HL-60/S4 (cell line): ENCODE data around the gene ZNF215.
"Not testable (repeated sequence)": the region's sequence is repeated elsewhere in the genome, so short reads cannot be mapped to it uniquely, and the experiment has no call there.

Experiments used
- in situ Hi-C: fragments of 300-500 bp; cut with MboI; formaldehyde crosslinking; loops from 2 replicates; pipeline ENCODE4 v1.14.3; 2022; ENCODE audit warnings: low sequenced_read_pairs

The ZNF215 gene

GRCh38 chr11:6932145-6932544, 5.9 kb downstream of the ZNF215 start:
- in situ Hi-C loops, result no loop called here

DNA sequence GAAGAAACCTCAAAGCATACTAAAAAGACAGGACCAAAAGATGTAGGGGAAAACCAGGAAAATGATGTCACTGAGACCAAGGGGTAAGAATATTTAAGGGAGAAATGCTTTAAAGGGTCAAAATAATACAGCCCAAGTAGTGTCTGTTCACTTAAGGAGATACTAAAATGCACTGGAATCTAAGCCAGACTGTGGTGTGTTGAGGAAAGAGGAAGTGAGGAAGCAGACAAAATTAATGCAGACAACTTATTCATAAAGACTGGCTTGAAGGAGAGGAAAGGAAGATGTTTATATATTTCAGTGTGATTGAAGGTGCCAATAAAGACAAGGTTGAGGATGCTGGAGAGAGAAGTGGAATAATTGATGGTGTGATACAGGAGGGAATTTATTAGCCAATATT, 15.7 kb downstream of the ZNF215 start:
- in situ Hi-C loops, result no loop called here

DNA sequence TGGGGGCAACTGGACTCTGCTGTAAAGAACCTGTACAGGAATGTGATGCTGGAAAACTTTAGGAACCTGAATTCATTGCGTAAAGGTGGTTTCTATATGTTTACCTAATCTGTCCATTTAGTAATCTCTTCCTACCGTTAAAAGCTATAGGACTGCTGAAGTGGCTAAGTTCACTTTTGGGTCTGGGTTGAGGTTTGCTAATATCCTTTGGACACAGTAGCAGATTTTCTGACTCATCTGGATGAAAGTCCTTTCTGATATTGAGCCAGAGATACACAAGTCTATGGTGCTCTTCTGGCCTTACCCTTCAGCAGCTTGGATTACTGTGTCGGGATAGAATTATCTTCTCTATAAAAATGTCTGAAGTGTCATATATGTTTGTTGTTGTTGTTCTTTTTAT, 16.9 kb downstream of the ZNF215 start:
- in situ Hi-C loops, result no loop called here

DNA sequence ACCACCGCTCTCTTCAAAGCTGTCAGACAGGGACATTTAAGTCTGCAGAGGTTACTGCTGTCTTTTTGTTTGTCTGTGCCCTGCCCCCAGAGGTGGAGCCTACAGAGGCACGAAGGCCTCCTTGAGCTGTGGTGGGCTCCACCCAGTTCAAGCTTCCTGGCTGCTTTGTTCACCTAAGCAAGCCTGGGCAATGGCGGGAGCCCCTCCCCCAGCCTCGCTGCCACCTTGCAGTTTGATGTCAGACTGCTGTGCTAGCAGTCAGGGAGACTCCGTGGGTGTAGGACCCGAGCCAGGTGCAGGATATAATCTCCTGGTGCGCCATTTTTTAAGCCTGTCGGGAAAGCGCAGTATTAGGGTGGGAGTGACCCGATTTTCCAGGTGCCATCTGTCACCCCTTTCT, 28.0 kb downstream of the ZNF215 start:
- in situ Hi-C loops, result not testable (repeated sequence)

DNA sequence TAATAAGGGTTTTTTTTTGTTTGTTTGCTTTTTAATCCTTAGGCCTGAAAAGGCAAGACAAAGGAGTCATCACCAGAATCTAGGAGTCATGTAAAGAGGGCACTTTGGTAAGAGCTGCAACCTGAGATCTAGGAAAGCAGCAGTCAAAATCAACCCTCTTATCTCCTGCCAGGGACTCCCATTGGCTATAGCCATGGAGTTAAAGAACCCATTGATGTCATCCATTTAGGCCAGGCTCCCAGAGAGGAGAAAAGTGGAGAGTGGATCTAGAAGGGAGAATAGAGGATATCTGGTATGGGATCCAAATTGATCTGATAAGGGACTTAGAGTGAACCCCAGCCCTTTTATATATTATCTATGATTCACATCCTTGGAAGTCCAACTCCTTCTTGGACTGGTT, 35.9 kb downstream of the ZNF215 start:
- in situ Hi-C loops, result no loop called here

DNA sequence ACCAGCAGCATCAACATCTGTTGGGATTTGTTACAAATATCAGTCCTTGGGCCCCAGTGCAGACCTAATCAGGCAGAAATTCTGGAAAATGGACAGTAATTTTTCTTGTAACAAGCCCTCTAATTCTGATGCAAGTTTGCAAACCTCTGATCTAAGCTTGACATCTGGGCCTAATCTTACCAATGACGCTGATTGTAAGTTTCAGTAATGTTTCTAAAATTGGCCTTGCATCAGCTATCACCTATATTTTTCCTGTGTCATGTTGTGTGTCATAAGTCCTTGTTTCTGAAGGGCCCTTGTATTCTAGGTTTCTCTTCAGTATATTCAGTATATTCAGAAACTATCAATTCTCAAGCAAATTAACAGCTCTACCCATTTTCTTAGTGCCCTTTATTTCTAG, 36.4 kb downstream of the ZNF215 start:
- in situ Hi-C loops, result no loop called here

- in situ Hi-C loops, result no loop called here
Measured at GRCh38 chr11:6968816-6969215, 42.6 kb downstream of the ZNF215 start.

DNA sequence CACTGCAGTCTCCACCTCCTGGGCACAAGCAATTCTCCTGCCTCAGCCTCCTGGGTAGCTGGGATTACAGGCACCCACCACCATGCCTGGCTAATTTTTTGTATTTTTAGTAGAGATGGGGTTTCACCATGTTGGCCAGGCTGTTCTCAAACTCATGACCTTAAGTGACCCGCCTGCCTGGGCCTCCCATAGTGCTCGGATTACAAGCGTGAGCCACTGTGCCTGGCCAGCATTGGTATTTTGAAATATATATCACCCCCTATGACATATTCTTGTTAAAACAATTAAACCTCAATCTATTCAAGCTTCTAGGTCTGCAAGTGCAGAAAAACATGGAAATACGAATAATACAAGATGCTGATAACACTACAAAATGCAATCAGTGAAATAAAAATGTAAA, 43.6 kb downstream of the ZNF215 start:
- in situ Hi-C loops, result not testable (repeated sequence)

GRCh38 chr11:6979365-6979764, 53.1 kb downstream of the ZNF215 start:
- in situ Hi-C loops, result no loop called here

DNA sequence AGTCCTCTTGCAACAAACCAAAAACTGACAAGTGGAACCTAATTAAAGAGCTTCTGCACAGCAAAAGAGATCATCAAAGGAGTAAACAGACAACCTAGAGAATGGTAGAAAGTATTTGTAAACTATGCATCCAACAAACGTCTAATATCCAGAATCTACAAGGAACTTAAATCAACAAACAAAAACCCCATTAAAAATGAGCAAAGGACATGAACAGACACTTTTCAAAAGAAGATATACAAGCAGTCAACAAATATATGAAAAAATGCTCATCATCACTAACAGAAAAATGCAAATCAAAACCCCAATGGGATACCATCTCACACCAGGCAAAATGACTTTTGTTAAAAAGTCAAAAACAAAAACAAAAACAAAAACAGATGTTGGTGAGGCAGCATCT, 60.3 kb downstream of the ZNF215 start:
- in situ Hi-C loops, result no loop called here

DNA sequence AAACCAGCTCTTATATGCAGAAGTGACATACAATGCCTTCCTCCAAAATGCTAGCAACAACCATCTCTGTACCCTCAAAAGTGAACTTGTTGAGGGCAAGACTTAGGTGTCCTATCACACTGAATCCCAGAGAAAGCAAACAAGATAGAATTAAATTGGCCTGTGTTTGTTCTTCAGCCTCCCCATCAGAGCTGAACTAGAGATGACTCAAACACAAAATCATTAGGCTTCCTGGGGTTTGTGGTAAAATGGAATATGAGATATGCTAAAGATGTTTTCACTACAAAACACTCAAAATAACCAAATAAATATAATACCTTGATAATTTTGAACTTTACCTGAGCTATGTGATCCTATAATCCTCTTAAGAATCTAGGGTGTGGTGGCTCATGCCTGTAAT, 62.3 kb downstream of the ZNF215 start:
- in situ Hi-C loops, result no loop called here

- in situ Hi-C loops, result no loop called here
Measured at GRCh38 chr11:6991227-6991626, 65.0 kb downstream of the ZNF215 start.

DNA sequence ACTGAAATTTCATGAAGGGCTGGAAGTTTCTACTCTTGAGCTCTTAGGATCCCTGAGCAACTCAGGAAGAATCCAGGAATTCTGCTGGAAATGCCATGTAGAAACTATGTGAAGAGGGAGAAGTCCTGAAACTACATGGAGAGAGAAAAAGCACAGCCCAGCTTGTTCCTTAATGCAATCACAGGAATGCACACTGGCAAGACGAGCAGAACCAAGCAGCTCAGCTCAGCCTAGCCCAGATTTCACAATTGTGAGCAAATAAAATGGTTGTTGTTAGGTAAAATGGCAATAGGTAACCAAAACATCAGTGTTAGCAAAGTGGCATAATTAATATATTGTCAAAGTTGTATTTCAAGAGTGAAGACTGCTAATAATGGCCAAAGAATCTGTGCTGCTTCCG, 65.8 kb downstream of the ZNF215 start:
- in situ Hi-C loops, result no loop called here

GRCh38 chr11:6992457-6993417, 66.5 kb downstream of the ZNF215 start:
- in situ Hi-C loops, result no loop called here

DNA sequence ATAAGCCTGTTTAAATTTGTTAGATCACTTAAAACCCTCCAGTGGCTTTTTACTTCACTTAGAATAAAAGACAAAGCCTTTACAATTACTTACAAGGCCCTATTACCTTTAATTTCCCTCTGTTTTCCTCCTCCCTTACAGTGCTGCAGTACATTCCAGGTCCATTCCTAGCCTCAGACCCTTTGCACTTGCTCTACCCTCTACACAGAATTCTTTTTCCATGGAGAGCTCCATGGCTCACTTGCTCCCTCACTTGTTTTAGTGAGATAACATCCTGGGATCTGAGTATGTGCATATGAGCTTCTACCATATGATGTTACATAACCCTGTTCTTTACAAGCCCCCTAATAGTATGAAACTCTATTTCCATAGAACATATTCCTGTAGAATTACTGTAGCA, 69.5 kb downstream of the ZNF215 start:
- in situ Hi-C loops, result no loop called here

DNA sequence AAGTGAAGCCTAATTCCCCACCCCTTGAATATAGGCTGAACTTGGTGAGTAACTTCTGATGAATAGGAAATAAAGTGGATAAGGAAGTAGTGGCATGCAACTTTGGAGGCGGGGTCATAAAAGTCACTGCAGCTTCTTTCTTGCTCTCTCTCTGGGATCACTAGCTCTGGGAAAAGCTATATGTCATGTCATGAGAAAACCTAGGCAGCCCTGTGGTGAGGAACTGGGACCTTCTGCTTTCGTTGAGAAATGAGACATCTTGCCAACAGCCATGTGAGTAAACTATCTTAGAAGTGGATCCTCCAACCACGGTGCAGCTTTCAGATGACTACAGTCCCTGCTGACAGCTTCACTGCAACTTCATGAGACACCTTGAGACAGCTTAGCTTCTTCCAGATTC, 78.3 kb downstream of the ZNF215 start:
- in situ Hi-C loops, result no loop called here
